Thoracic aorta (tissue), 2 donors: Measurements from ENCODE around the gene GALNT17. TPM values are rescaled to one million over a fixed set of nuclear protein-coding genes. Genes with fewer than 3 reads are reported as not detected.

Experiments
- ATAC-seq: fragments of 150-250 bp; one replicate; pipeline ENCODE4 v1.8.0; 2017; ENCODE audit warnings: low read depth; ENCODE audit not compliant: insufficient number of reproducible peaks, low FRiP score
- DNase-seq: peaks from one replicate; pipeline ENCODE4 v3.0.0-alpha.2; 2020; ENCODE audit warnings: low spot score
- H3K27ac ChIP-seq, 2 donors: fragments of 200-600 bp; sonication (generic); 1 replicate in 1 of 2; 2 replicates in 1 of 2; pipeline ENCODE4 v1.5.1; 2016; ENCODE audit warnings: mild to moderate bottlenecking in 2 of 2, moderate library complexity in 2 of 2
- H3K27me3 ChIP-seq: fragments of 200-600 bp; sonication (generic); replicated peaks from 2 replicates; pipeline ENCODE4 v1.6.0; 2016; ENCODE audit warnings: mild to moderate bottlenecking; ENCODE audit not compliant: insufficient read depth
- H3K36me3 ChIP-seq: fragments of 200-600 bp; sonication (generic); one replicate; pipeline ENCODE4 v1.5.1; 2016
- H3K4me1 ChIP-seq, 2 donors: fragments of 200-600 bp; sonication (generic); 1 replicate in 1 of 2; 2 replicates in 1 of 2; pipeline versions ENCODE4 v1.5.1 to v1.6.0; 2016; ENCODE audit warnings: low read depth in 2 of 2, mild to moderate bottlenecking in 1 of 2; ENCODE audit not compliant: control insufficient read depth in 1 of 2
- H3K4me3 ChIP-seq: fragments of 200-600 bp; sonication (generic); 2 replicates; pipeline ENCODE4 v1.5.1; 2016; ENCODE audit warnings: mild to moderate bottlenecking
- H3K9me3 ChIP-seq: fragments of 200-600 bp; sonication (generic); 2 replicates; pipeline ENCODE4 v1.5.1; 2016
- total RNA-seq, 2 donors: library from RNA; depleted of rRNA; stranded (reverse); fragments of >200 nt; gene quantifications; one replicate each; pipeline versions ENCODE4 v1.1.0 to v1.2.3, GENCODE V29; 2016
- TF ChIP-seq, protein P1 (sequence below): fragments of 200-600 bp; sonication (generic); IDR thresholded peaks from one replicate; pipeline ENCODE4 v1.5.1; 2019; ENCODE audit warnings: antibody characterized with exemption

GALNT17 gene
- total RNA-seq, 2 donors from 2014 or later = 17.6 to 20.8 TPM

DNA sequence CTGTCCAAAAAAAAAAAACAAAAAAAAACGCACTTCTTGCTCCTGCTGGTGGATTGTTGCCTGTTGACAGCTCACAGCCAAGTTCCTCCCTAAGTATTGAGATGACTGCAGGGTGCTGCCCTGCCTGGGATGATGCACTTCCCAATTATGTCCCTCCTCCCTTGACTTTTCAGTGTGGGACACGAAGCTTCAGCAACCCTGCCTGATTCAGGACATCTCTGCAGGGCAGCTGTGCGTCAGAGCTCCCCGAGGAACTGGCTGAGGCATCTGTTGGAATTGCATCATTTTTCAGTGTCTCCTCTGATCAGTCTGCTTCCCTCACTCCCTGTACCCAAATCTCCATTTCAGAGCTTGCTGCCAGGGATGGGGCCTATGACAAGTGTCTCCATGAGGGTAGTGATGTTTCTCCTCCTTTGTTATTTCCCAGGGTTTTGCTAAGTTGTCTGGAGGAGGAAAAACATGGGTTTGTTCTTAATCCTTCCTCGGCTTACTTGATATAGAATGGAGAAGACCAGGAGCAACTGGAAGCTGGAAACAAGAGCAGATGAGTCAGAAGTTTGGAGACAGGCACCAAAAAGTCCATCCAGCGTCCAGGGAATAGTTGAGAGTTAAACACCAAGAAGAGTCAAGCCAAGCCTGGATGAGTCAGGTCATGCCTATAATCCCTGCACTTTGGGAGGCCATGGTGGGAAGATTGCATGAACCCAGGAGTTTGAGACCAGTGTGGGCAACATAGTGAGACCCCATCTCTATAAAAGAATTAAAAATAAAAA is 355.1 kb downstream of the GALNT17 start:
- ATAC-seq = no peak
- Histone ChIP-seq H3K36me3 (no peaks in the 10 kb centered on the region), H3K27ac (no peak overlapping the region), H3K4me1 (no peaks in the 10 kb centered on the region), H3K27me3 (no peaks in the 10 kb centered on the region), H3K9me3 (no peaks in the 10 kb centered on the region), H3K4me3 (no peak overlapping the region)
- TF ChIP-seq, protein P1, sequence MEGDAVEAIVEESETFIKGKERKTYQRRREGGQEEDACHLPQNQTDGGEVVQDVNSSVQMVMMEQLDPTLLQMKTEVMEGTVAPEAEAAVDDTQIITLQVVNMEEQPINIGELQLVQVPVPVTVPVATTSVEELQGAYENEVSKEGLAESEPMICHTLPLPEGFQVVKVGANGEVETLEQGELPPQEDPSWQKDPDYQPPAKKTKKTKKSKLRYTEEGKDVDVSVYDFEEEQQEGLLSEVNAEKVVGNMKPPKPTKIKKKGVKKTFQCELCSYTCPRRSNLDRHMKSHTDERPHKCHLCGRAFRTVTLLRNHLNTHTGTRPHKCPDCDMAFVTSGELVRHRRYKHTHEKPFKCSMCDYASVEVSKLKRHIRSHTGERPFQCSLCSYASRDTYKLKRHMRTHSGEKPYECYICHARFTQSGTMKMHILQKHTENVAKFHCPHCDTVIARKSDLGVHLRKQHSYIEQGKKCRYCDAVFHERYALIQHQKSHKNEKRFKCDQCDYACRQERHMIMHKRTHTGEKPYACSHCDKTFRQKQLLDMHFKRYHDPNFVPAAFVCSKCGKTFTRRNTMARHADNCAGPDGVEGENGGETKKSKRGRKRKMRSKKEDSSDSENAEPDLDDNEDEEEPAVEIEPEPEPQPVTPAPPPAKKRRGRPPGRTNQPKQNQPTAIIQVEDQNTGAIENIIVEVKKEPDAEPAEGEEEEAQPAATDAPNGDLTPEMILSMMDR = no peak
- no peak for DNase-seq

DNA sequence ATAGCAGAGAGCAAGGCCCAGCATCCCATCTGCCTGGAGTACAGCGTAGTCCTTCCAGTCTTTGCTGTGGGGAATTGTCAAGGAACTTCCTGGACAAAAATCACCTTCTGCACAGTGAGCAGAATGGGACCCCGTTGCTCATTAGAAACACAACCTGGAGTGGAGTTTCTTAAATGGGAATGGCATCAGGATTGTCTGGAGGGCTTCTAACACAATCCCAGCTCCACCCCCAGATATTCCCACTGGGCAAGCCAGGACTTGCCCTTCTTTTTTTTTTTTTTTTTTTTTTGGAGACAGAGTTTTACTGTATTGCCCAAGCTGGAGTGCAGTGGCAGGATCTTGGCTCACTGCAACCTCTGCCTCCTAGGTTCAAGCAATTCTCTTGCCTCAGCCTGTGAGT is 356.4 kb downstream of the GALNT17 start:
- Histone ChIP-seq H3K27me3 (no peaks in the 10 kb centered on the region), H3K36me3 (no peaks in the 10 kb centered on the region), H3K27ac (no peak overlapping the region), H3K9me3 (no peaks in the 10 kb centered on the region), H3K4me3 (no peak overlapping the region), H3K4me1 (no peaks in the 10 kb centered on the region)
- ATAC-seq = no peak
- no peak for DNase-seq
- TF ChIP-seq, protein P1 = no peak

DNA sequence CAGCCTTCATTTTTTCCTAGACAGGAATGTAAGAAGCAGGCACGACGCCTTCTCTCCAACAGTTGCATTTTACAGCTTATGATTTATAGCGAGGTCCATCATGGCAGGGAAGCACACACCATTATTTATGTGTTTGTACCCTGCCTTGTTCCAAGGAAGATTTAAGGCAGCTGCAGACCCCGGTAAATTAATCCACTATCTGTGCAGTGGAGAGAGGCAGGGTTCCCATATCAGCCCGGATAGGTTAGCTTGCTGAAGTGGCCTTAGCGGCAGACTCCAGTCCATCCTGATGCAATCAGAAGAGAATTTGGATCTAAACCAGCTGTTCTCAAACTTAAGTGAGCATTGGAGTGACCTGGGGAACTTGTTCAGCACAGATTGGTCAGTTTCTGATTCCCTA is 359.4 kb downstream of the GALNT17 start:
- H3K4me1 ChIP-seq = no peaks in the 10 kb centered on the region
- DNase-seq (no peak), ATAC-seq (no peak)
- H3K27me3 ChIP-seq = no peaks in the 10 kb centered on the region
- no peak overlapping the region for H3K27ac ChIP-seq
- H3K9me3 ChIP-seq = no peaks in the 10 kb centered on the region
- TF ChIP-seq, protein P1 = no peak
- H3K4me3 ChIP-seq = no peak overlapping the region
- no peaks in the 10 kb centered on the region for H3K36me3 ChIP-seq

DNA sequence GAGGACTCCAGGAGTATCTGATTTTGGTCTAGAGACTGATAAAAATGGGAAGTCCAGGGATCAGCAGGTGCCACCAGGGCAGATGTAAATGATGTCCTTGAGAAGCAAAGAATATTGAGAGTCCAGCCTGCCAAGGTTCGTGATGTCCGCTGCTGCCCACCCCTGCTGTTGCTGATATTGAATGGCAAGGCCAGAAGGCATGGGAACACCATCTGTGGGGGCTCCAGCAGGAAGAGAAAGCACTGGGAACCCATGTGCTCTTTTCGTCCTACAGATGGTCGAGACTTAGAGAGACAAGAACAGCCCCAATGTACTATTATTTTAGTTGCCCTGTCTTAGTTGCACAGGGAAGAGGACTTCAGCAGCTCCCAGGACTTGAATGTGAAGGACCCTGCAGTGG is 363.9 kb downstream of the GALNT17 start:
- peaks cover 0 to 14% of the 10 kb centered on the region in 2 donors for H3K4me1 ChIP-seq
- no peak overlapping the region for H3K27ac ChIP-seq
- no peak for ATAC-seq
- no peaks in the 10 kb centered on the region for H3K27me3 ChIP-seq
- H3K4me3 ChIP-seq = no peak overlapping the region
- DNase-seq = no peak
- TF ChIP-seq, protein P1 = no peak
- no peaks in the 10 kb centered on the region for H3K36me3 ChIP-seq
- no peaks in the 10 kb centered on the region for H3K9me3 ChIP-seq

DNA sequence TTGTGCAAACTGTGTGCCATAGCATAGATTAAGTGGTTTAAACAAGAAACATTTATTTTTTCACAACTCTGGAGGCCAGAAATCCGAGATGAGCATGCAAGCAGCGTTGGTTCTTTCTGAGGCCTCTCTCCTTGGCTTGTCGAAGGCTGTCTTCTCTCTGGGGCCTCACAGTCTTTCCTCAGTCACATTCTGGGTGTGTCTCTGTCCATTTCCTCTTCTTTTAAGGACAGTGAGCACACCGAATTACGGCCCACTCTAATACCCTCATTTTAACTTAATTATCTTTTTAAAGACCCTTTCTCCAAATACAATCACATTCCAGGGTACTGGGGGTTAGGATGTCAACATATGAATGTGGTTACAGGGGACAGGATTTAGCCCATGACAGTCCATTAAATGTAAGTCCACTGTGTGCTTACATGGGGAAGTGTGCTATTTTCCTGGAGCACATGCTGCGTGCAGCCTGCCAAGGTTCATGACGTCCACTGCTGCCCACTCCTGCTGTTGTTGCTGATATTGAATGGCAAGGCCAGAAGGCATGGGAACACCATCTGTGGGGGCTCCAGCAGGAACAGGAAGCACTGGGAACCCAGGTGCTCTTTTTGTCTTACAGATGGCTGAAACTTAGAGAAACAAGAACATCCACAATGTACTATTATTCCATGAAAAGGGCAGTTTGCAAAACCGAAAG is 365.5 kb downstream of the GALNT17 start:
- no peak for DNase-seq
- peak overlapping the region; percentile 48 for H3K4me3 ChIP-seq
- no peak for ATAC-seq

More for the DNA sequence above, 365.5 kb downstream of the GALNT17 start:
- no peaks in the 10 kb centered on the region for H3K27me3 ChIP-seq
- TF ChIP-seq, protein P1 = no peak
- peak overlapping the region in 1 of 2 donors; percentile 0 for H3K27ac ChIP-seq
- H3K9me3 ChIP-seq = no peaks in the 10 kb centered on the region
- H3K4me1 ChIP-seq = peaks cover 0 to 14% of the 10 kb centered on the region in 2 donors
- H3K36me3 ChIP-seq = no peaks in the 10 kb centered on the region
